NCI-H1694 treated with DMSO at 0.1 percent for 48 hours (cell line): ENCODE results near the gene PRMT1.
"Not testable (repeated sequence)": the region's sequence is repeated elsewhere in the genome, so short reads cannot be mapped to it uniquely, and the experiment has no call there.

ENCODE experiments used
- DNase-seq: peaks from one replicate; lab custom pipeline; 2025; lab: John Stamatoyannopoulos, UW

The PRMT1 gene

DNA sequence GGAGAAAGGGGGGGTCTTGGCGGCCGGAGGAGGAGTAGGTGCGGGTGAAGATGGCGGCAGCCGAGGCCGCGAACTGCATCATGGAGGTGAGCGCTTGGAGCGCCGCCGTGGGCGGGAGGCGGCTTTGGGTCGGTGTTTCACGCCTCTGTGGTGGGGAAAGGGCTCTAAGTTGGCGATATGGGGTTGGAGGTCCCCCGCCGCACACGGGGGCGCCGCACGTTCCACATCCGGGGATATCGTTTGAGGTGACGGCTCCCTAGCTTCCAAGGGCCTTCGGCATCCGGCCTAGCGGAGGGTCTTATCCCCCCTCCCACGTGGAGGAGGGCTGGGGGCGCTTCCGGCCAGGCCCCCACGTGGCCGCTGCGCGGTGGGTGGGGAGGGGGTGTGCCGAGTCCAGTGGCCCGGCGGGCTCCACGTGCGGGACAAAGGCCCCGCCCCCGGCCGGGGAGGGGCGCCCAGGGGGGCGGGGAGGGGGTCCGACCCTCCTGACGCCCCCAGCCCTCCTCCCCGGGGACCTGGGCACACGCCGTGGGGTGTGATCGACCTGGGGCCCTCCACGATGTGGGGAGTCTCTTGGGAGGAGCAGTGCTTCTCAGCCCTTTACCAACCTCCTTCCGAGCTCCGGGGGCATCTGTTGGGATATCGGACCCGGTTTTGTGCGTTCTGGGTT, at the start of gene PRMT1:
TSS of gene PRMT1 (plus strand) at position 41 of the 670 bp plus-strand sequence. CDS start at position 51, 10 bp downstream.
- peak; percentile 61 for DNase-seq

GRCh38 chr19:49629659-49630058, 47.4 kb upstream of the PRMT1 start:
- DNase-seq: no peak

DNA sequence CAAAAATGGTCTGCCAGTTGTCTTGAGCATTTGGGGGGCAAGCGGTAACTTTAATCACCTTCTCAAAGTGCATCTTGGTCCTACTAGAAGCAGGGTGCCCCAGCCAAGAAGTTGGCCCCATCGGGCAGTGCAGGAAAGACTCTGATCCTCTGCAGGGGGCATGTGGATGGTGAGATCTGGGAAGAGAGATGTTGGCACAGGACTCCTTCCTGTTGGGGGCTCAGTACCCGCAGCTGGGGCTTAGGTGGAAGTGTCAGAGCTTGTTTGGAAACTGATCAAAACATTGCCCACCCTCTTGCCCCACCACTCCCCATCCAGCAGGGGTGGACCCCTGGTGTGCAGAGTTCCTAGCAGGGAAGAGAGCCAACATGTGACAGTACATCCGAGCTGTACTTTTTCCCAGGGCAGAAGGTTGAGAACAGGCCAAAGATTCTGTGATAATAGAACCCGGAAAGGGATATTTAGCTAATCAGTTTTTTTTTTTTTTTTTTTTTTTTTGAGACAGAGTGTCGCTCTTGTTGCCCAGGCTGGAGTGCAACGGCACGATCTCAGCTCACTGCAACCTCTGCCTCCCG, 46.0 kb upstream of the PRMT1 start:
- no peak for DNase-seq

DNA sequence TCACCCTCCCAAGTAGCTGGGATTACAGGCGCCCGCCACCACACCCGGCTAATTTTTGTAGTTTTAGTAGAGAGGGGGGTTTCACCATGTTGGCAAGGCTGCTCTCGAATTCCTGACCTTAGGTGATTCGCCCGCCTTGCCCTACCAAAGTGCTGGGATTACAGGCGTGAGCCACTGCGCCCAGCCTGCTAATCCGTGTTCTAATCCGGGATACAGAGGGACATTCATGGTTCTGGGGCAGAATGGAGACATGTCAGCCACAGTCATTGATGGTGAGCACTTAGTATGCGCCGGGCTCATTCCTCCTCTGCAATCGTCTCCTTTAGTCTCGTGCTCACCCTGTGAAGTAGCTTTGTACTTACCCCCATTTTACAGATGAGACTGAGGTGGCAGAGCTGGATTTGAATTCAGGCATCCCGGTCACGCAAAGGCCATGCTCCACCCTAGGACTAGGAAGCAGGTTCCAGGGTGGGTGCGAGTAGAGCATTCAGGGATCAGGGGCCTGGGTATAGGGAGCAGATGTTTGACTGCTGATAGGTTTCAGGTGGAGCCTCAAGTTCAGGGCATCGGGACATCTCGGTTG, 45.4 kb upstream of the PRMT1 start:
- no peak for DNase-seq

DNA sequence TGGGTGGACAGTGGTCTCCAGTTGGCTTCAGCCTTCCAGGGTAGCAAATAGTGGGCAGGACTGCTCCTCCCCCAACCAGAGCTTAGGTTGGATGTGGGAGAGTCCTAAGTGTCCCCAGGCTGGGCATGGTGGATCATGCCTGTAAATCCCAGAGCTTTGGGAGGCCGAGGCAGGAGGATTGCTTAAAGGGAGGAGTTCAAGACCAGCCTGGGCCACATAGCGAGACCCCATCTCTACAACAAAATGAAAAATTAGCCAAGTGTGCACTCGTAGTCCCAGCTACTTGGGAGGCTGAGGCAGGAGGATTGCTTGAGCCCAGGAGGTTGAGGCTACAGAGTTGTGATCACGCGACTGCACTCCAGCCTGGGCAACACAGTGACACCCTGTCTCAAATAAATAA, 44.5 kb upstream of the PRMT1 start:
- DNase-seq: no peak

- DNase-seq: not testable (repeated sequence)
Measured at GRCh38 chr19:49633273-49633672, 43.8 kb upstream of the PRMT1 start.

GRCh38 chr19:49635530-49636232, 41.4 kb upstream of the PRMT1 start:
- DNase-seq: no peak

GRCh38 chr19:49636233-49636932, 40.7 kb upstream of the PRMT1 start:
- DNase-seq: no peak

- no peak for DNase-seq
Measured at GRCh38 chr19:49637821-49638738, 39.0 kb upstream of the PRMT1 start.

GRCh38 chr19:49639401-49640112, 37.5 kb upstream of the PRMT1 start:
- no peak for DNase-seq

DNA sequence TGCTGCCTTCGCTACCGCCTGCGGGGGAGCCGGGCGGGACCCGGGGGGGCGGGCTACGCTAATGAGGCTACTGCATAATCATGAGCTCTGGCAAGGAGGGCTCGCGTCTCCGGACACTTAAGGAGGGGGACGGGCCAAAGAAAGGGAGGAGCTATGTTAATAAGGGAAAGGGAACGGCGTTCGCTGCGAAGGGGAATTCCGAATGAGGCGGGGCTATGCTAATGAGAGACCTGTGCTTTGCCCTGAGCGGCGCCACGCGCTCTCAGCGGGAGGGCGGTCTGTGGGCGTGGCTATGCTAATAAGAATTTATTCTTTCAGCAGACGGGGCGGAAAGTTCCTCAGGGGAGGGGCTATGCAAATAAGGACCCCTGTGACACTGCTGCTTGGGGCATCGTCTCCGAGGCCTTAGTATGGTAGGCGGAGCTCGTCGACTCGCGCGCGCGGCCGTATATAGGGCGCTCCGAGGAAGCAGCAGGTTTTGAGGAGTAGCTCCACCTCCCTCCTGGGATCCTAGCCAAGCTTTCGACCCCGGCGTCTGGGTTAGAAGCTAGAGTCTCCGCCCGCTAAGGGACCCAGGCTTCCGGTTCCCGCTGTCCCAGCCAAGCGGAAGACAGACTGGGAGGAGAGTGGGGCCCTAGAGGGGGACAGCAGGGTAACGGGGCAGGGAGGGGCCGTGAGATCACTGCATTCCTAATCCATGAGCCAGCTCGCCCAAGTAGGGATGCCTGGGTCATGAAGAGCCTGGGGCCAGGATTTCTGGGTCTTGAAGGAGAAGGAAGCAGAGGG, 36.8 kb upstream of the PRMT1 start, which contains the start of gene RRAS:
TSS of gene RRAS (minus strand) at position 31 of the 786 bp plus-strand sequence. CDS start 45 bp downstream, outside the sequence.
- DNase-seq: peak; percentile 99

GRCh38 chr19:49641688-49642491, 35.2 kb upstream of the PRMT1 start, which contains the start of gene SCAF1:
Gene SCAF1, plus strand, starts transcription at chr19:49642209. Its CDS starts 2,818 bp downstream, at chr19:49645027.
- DNase-seq: peak; percentile 97

- DNase-seq: no peak
Measured at GRCh38 chr19:49642492-49643035, 34.5 kb upstream of the PRMT1 start.

GRCh38 chr19:49643466-49643865, 33.6 kb upstream of the PRMT1 start:
- DNase-seq: no peak

- DNase-seq: no peak
Measured at GRCh38 chr19:49645592-49645991, 31.5 kb upstream of the PRMT1 start.

DNA sequence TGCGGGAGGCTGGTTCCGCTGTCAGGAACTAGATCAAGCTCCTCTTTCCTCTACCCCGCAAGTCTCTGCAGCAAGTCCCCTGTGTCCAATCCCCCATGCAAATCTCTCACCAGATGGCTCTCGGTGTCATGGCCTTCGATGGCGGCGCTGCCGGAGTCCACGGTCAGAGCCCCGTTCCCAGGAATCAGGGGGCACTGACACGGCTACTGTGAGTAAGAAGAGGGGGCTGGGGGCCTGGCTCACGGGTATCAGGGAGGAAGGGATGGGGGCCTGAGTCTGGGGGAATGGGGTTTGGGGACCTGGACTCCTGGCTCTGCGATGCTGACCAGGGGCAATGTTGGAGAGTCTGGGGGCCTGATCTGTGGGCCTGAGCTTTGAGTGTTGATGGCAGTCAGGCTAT, 31.1 kb upstream of the PRMT1 start:
- DNase-seq: no peak

- DNase-seq: no peak
Measured at GRCh38 chr19:49646586-49646985, 30.5 kb upstream of the PRMT1 start.
